ENCODE results near the gene C16orf86. TPM values are rescaled to one million over a fixed set of nuclear protein-coding genes. Genes with fewer than 3 reads are reported as not detected.

Gene C16orf86
- total RNA-seq, 1 donor from 2014 or later, result 4.9 TPM

DNA sequence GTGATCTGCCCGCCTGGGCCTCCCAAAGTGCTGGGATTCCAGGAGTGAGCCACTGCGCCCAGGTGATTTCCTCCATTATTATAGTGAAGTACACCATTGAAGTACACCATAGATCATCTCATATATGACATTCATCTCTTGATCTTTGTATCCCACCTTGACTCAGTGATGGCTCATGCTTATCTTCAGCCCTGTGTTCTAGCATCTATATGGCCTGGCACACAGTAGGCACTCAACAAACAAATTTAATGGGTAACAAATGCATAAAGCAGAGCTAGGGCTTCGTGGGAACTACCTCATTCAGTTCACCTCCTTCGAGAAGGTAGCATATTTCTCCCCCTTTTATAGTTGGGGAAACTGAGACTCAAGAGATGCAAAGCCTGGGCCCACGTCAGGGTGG lies 1.0 kb upstream of the C16orf86 start:
- DNase-seq (ENCODE audit: extremely low read depth, low read depth, low spot score), result no peak

DNA sequence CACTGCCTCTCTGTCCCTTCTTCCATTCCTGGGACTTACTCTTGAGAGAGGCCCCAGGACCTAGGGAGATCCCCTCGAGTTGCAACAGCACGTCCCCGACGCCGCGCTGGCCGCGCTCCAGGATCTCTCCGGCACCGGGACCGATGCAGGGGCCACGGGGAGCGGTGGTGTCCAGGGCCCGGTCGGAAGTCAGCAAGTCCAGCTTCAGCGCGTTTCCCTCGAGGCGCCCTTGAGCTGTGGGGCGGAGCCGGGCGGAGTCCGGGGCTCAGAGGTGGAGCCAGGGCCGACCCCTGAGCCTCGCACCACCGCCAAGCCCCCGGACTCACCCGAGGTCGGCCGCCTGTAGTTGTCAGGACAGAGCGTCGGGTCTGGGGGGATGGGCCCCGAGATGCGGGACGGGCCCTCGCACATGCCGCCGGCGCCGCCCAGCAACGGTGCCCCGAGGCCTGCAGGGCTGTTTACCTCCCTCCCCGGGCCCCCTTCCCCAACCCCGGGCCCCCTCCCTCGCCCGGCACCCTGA lies 522 bp upstream of the C16orf86 start:
- no peak for DNase-seq (ENCODE audit: extremely low read depth, low read depth, low spot score)

GRCh38 chr16:67667453-67667816 lies 821 bp downstream of the C16orf86 start:
- no peak for DNase-seq (ENCODE audit: extremely low read depth, low read depth, low spot score)

GRCh38 chr16:67667817-67668494 lies 1.3 kb downstream of the C16orf86 start:
- DNase-seq (ENCODE audit: extremely low read depth, low read depth, low spot score), result peak; percentile 77

- no peak for DNase-seq (ENCODE audit: extremely low read depth, low read depth, low spot score)
Measured at GRCh38 chr16:67668495-67669157, 2.0 kb downstream of the C16orf86 start.

DNA sequence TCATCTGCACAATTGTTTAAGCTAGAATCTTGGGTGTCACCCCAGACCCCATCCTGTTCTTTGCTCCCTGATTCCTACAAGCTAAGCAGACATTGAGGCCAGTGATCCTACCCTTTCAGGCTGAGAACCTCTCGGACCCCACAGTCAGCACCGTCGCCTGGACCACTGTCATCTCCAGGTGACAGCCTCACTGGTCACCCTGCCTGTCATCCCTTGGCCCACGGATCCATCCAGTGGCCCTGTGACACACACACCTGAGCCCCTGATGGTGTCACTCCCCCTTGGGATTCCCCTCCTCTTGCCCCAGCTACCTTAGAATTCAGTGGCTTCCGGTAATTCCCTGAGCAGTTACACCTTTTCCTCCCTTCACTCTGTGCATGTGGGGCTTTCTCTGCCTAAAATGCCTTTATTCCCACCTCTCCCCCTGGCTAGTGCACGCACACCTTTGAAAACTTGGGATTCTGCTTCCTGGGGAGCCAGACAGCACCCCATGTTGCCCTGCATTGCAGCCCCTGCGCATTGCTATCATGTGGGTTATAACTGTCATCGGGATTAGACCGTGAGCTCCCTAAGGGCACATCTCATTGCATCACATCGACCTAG lies 3.0 kb downstream of the C16orf86 start:
- no peak for DNase-seq (ENCODE audit: extremely low read depth, low read depth, low spot score)

- no peak for DNase-seq (ENCODE audit: extremely low read depth, low read depth, low spot score)
Measured at GRCh38 chr16:67672306-67672705, 5.7 kb downstream of the C16orf86 start.

DNA sequence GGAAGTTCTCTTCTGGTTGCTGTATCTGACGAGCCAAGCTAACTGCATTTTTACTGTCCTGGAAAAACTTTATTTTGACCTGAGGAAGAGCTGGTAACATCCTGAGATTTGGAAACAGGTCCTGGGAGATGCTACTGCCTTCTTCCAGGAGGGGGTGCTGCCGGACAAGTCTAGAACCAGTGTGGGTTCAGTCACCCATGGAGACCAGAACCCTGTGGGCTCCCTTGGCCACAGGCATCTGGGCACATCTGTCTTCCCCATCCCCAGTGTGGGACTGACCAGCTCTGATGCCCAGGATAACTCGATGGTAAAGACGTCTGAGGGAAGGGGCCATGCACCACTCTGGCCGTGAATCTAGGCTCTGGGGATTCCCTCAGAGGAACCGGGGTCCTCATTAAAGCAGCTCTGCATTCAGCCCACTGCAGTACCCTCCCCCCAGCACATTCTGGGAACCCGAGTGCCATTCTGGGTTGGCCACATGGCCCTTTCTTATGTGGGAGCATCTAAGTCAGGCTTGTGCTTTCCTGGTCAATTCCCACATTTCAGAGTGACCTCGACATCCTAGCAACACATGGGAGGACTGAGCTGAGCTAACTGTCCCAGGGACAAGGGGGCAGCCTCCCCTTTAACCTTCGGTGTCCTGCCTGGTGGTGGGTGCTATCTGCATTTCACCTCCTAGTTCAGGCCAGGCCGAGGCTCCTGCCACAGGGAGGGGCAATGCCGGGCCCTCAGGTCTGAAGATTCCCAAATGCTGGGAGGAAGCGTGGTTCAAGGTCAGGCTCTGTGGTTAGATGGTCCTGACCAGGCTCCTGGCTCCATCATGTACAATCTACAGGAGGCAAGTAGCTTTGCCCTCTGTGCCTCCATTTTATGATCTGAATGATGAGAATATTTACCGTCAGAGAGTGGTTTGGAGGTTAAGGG lies 6.4 kb downstream of the C16orf86 start:
- no peak for DNase-seq (ENCODE audit: extremely low read depth, low read depth, low spot score)

GRCh38 chr16:67673712-67674580 lies 7.3 kb downstream of the C16orf86 start:
- peak; percentile 85 for DNase-seq (ENCODE audit: extremely low read depth, low read depth, low spot score)

- DNase-seq (ENCODE audit: extremely low read depth, low read depth, low spot score), result no peak
Measured at GRCh38 chr16:67674851-67675578, 8.4 kb downstream of the C16orf86 start.

DNA sequence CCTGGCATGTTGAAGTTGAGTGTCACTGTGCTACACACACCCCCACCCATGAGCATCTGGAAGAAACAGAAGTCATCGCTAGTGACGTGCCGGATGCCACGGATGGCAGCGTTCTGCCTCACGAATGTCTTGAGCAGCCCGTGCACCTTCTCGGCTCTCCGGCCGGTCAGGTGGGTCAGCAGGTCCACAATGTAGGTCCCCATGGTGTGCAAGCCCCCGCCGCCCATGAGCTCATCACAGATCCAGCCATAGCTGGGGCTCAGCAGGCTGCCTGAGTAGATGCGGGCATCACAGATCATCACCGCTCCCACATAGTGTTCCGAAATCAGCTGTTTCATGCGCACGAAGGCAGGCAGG lies 8.9 kb downstream of the C16orf86 start:
- no peak for DNase-seq (ENCODE audit: extremely low read depth, low read depth, low spot score)

DNA sequence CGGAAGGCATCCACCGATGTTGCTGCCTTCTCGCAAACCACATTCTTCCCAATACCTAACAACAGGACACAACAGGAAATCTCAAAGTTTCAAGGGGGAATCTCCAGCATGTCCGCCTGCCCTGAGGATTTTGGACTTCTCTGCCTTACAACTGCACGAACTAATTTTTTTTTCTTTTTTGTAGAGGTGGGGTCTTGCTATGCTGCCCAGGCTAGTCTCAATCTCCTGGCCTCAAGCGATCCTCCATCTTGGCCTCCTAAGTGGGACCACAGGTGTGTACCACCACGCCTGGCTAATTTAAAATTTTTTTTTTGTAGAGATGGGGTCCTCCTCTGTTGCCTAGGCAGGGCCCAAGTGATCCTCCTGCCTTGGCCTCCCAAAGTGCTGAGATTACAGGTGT lies 9.4 kb downstream of the C16orf86 start:
- DNase-seq (ENCODE audit: extremely low read depth, low read depth, low spot score), result no peak

- DNase-seq (ENCODE audit: extremely low read depth, low read depth, low spot score), result no peak
Measured at GRCh38 chr16:67676516-67676915, 9.9 kb downstream of the C16orf86 start.

DNA sequence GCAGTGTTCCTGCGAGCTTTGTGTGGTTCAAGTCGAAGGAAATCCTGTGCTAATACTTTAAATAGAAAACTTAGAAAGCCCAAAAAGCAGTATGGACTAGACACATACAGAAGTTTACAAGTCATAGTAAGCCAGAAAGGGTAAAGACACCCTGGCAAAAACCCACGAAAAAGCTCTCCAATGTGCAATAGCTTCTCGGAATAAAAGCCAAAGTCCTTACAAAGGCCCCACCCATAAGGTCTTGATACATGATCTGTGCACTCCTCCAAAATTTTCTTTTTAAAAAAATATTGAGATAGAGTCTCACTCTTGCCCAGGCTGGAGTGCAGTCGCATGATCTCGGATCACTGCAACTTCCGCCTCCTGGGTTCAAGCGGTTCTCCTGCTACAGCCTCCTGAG lies 10.3 kb downstream of the C16orf86 start:
- DNase-seq (ENCODE audit: extremely low read depth, low read depth, low spot score), result no peak

- DNase-seq (ENCODE audit: extremely low read depth, low read depth, low spot score), result no peak
Measured at GRCh38 chr16:67677712-67678111, 11.1 kb downstream of the C16orf86 start.

DNA sequence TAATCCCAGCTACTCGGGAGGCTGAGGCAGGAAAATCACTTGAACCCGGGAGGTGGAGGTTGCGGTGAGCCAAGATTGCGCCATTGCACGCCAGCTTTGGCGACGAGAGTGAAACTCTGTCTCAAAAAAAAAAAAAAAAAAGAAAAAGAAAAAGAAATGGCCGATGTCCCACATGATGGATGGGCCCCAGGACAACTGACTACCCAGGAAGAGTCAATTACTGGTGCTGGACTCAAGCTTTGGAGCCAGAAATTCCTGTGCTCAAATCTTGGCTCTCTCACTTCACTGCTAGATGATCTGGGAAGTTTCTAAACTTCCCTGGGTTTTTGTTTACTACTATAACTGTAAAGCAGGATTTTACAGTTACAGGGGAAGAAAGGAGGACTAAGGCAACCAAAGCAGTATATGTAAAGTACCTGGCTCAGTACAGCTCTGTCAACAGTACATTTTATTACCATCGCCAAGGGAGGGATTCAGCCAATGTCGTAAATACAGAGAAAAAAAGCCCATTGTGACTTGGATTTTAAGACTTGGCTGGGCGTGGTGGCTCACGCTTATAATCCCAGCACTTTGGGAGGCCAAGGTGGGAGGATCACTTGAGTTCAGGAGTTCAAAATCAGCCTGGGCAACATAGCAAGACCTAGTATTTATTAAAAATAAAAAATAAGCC lies 11.9 kb downstream of the C16orf86 start:
- no peak for DNase-seq (ENCODE audit: extremely low read depth, low read depth, low spot score)

- no peak for DNase-seq (ENCODE audit: extremely low read depth, low read depth, low spot score)
Measured at GRCh38 chr16:67679935-67680897, 13.6 kb downstream of the C16orf86 start.

DNA sequence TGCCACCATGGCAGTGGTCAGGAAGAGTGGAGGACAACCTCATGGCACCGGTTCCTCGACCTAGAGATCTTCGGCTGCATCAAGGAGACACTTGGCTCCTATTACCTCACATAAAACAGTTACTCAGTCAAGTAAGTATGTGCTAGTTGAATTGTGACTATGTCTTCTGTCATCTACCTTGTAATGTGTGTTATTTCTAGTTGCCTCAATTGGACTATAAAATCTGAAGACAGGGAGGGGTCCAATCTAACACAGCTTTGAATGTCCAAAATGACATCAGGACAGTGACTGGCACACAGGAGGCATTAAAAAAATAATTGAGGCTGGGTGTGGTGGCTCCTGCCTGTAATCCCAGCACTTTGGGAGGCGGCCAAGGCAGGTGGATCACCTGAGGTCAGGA lies 17.2 kb downstream of the C16orf86 start:
- no peak for DNase-seq (ENCODE audit: extremely low read depth, low read depth, low spot score)

Measured in glomerular endothelial cell (primary cell).